GM19467 (cell line): ENCODE results near the gene A2ML1.
"Not testable (repeated sequence)": the region's sequence is repeated elsewhere in the genome, so short reads cannot be mapped to it uniquely, and the experiment has no call there.

ENCODE experiments used
- ATAC-seq: cut with Tn5 transposase; IDR thresholded peaks from one replicate; pipeline ENCODE4 v1.9.1; 2021; ENCODE audit warnings: mild to moderate bottlenecking, moderate library complexity; ENCODE audit not compliant: unreplicated experiment

Gene A2ML1

DNA sequence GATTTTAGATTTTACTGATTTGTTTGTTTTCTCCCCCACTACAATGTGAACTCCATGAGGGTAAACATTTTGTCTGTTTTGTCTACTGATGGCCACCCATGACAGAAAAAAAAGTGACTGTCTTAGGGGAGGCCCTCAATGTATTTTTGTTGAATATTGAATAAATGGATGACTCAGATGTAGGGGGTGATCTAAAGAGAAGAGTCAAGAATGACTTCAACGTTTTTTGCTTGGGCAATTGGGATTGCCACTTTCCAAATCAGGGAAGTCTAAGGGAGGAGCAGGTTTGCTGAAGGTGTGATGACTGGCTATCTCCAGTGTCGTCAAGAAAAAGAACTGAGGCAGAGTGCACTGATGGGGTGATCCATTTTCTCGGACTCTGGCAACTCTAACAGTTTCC lies 81.2 kb downstream of the A2ML1 start:
- no peak for ATAC-seq

DNA sequence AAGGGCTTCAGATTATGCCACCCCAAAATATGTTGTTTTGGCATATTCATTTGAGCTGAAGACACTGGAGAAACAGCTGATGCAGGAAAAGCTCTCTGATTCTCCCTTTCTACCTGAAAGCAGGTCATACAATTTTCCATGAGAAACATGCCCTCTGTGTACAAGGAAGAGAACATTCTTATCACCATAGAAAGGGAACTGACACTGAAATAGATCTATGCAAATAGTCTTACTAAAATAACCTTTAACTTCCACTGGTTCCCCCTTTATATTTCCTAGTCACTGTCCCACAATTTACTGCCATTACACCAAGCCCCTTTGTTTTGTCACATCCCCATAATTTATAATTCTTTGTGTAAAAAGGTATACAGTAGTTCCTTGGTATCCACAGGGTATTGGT lies 82.2 kb downstream of the A2ML1 start:
- no peak for ATAC-seq

DNA sequence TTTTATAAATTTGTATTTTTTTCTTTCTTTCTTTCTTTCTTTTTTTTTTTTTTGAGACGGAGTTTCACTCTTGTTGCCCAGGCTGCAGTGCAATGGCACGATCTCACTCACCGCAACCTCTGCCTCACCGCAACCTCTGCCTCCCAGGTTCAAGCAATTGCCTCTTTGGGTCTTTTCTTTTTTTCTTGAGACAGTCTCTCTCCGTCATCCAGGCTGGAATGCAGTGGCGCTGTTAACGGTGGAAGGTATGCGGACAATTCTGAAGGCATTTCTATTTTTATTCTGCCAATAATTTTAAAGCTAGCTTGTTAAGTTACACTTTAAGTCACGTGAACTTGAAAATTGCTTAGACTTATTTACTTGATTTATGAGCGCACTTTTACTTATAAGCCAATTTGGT lies 83.1 kb downstream of the A2ML1 start:
- no peak for ATAC-seq

DNA sequence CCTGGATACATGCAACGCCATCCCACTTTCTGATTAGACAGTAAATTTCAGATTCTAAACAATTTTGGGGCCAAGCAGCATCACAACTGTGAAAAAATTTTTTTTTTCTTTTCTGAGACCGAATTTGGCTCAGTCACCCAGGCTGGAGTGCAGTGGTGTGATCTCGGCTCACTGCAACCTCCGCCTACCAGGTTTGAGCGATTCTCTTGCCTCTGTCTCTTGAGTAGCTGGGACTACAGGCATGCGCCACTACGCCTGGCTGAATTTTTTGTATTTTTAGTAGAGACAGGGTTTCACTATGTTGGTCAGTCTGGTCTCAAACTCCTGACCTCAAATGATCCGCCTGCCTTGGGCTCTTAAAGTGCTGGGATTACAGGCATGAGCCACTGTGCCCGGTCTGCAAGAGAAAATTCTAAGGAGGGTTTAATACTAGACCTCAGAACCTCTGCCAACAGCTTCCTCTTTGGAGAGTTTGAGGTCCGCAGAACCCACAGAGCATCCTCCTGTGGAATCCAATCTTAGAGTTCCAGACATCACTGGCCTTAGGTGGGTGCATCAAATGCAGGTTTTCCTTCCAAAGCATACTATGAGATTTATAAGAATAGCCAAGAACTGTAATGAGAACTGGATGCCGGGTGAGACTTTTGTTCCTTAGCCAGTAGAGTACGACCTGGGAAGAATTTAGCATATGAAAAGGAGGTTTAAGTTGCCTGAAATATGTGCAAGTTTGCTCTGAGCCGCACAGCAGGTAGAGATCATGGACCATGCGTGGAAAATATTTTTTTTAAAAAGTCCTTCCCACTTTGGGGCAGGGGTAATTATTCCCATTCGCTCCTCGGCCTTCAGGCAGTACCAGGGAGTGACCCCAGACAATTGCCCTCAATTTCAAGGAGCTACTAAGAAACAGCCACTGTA lies 84.1 kb downstream of the A2ML1 start:
- no peak for ATAC-seq

DNA sequence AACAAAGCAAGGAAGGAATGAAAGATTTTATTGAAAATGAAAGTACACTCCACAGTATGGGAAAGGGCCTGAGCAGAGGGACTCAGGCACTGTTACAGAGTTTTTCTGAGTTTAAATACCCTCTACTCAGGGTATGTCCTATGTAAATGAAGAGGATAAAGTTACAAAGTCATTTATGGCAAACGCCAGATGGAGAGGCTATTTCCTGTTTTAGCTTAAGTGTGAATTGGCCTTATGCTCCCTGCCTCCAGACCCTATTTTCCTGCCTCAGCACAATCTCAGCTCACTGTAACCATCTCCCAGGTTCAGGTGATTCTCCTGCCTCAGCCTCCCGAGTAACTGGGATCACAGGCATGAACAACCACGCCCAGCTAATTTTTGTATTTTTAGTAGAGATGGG lies 85.1 kb downstream of the A2ML1 start:
- no peak for ATAC-seq

DNA sequence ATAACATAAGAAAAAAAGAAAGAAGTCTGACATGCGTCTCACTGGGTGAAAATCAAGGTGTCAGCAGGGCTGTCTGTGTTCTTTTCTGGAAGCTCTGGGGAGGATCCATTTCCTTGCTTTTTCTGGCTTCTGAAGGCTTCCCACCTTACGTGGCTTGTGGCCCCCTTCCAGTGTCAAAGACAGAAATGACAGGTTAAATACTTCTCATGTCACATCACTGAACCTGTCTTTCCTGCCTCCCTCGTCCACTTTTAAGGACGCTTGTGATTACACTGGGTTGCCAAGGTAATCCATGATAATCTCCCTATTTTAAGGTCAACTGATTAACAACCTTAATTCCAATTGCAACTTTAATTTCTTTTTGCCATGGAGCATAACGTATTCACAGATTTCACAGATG lies 87.3 kb downstream of the A2ML1 start:
- no peak for ATAC-seq

DNA sequence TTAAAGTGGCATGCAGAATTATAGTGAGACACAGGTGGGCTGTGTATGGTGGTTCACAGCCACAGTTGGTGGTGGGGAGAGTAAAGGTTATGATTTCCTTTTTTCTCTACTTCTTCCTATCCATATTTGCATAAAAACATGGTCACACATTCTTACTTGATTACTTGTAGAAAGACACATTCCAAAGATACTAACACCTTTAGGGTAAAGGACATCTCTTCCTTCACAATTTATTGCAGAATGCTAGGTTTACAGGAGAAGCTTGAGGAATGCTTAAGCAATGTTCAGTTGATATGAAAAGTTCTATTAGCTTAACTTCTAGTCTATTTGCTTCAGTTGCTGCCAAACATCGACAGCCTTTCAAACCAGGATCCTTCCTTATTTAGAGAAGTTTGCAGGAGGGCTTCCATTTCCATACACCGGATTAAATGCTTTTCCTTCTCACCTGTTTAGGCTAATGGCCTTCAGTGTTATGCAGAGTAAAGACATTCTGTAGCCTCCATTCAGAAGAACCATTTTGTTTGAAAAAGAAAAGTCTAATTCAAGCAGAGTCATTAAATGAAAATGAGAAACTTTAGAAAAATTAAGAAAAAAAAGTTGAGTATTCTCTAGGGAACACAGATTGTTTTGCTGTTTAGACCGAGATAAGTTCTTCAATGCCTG lies 89.3 kb downstream of the A2ML1 start:
- ATAC-seq = no peak

DNA sequence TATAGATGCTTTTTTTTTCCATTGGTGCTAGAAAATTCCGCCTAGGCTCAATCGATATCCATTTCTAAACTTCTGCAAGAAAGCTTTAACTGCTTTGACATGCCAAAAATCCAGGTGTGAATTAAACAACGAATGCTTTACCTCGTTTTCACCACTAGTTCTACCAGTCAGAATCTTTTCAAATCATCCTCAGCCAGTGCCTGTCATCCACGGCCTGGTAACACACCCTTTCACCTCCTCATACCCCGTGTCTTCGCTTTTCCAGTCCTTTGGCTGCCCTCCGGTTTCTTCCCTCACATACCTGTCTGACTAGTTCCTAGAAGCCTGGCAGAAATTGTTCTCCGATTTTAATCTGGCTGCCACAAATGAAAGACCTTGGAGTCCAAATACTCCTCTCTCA lies 90.5 kb downstream of the A2ML1 start:
- ATAC-seq = no peak

DNA sequence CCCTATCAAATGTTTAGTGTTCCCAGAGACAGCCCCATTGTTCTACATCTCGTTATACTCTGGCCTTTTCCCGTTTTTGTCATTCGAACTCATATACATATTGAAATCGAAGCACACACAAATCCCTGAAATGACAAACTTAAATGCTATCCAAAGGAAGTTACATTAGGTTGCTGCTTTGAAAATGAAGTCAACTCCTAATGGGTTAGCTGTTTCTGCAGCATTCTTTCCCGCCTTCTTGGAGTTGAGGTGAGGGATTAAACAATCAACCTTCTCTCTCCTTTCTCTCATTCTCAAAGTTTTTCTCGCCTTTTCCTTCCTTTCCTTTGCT lies 91.2 kb downstream of the A2ML1 start:
- ATAC-seq = no peak

DNA sequence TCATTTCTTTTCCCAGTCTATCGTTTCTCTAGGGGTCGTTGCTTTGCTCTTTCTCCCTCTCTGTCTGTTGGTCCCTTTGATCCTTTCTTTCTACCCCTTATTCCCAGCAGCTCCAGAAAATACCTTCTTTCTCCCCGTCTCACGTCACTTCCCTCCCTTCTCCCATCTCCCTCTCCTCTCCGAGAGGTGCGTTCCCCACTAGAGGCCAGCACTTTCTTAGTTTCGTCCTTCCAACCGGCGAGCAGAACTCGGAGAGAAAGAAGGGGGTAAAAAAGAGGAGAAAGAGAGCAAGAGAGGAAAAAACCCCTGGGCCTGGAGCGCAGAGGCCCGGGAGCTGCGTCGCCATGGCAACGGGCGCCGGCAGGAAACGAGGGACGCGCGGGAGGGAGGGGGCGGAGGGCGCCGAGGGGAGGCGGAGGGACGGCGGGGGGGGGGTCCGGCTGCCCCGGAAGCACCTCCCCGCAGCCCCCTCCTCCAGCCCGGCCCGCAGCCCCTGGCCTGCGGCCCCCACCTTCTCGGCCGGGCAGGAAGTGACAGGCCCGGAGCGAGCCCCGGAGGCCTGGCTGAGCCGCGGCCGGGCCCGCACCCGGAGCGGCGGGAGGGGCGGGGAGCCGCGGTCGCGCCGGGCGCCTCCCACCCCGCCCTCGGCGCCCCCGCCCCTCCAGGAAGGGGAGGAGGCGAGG lies 91.8 kb downstream of the A2ML1 start, which contains the start of gene PHC1:
Gene PHC1, plus strand, starts transcription at position 477 of the 683 bp plus-strand sequence. CDS start 3,169 bp downstream, outside the sequence.
- peak; percentile 39 for ATAC-seq

DNA sequence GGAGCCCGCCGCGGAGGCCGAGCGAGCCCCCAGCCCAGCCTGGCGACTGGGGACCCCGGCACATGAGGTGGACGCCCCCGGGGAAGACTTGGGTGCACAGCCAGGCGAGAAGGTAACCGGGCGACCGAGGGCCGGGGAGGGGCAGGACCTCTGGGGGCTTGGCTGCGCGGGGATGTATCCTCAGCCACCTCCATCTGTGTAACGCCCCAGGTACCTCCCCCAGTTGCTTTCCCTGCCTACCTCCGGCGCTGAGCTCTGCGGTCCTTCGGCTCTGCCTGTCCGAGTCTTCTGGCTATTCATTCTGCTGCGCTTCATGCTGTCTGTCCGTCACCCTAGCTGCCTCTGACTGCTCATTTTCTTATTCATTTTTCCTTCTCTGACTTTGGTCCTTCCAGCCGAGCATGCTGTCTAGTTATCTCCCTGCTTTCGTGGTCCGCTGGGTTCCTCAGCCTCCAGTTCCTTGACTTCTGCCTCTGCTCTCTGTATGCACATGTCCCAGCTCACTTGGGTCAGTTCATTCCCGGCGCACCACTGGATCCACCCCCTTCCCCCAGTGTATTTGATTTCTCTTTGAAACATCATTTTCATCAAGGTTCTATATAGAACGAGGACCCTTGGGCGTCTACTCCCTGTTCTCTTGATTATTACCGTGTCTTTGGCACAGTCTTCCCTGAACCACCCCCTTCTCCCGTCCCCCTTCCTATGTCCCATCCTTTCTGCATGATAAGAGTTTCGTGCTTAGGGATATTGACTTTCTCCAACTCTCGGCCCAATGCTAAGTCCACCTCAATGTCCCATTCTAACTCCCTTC lies 92.5 kb downstream of the A2ML1 start:
- ATAC-seq = peak; percentile 70

DNA sequence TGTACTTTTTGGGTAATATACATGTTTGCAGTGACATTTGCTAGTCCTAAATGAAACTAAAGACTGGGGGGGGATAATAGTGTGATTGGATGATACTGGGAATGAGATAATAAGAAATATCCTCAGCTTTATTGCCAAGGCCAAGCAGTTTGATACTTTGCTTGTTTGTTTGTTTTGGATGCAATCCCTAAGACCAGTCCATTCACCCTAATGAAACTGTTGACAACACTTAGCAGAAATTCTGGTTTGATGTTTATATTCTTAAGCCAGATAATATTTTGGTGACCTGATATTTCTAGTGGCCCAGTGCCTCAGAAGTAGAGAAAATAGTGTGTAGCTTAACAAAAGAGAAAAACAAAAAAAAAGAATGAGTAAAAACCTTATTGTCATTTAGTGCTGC lies 93.7 kb downstream of the A2ML1 start:
- no peak for ATAC-seq

DNA sequence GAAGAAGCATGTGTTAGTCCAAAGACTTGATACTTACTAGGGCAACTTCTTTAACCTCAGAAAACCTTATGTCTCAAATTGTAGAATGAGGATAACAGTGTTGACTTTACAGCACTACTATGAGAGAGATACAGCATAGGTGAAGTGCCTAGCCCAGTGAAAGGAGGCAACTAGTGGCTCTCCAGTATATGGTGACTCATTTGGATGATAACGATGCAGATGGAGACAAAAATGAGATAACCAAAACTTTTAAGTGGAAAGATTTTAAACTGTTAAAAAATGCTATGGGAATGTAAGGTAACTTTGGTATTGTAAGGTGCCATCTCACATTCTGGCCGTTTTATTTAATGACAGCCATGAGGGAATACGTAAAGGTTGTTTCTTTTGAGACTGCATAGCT lies 94.6 kb downstream of the A2ML1 start:
- no peak for ATAC-seq

DNA sequence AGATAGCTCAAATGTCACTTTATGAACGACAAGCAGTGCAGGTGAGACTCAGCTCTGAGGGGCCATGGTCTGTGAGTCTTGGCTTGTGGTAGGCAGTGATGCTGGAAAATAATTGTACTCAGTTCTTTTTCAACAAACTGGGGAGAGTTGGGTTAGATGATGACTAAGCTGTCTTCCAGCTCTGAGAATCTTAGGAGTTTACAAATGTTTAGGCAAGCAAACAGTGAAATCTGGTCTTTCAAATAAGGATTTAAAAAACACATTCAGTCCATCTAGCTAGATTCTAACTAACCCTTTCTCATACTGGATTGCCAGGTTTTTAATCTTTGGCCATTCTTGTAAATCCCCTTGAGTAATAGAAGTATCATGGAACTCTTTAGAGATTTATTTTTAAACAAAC lies 95.3 kb downstream of the A2ML1 start:
- ATAC-seq = no peak

DNA sequence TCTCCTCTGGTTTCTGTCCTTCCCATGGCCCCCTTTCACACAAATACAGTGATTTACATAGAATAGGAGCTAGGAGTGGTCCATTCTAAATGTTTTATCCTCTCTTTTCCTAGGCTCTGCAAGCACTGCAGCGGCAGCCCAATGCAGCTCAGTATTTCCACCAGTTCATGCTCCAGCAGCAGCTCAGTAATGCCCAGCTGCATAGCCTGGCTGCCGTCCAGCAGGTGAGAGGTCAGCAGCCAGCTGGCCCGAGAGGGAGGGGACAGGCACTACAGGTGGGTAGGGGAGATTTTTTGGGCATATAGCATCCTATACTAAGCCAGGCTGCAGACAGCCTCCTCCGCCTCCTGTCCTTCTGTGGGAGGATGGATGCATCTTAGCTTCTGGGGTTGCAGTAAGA lies 97.2 kb downstream of the A2ML1 start:
- ATAC-seq = not testable (repeated sequence)

DNA sequence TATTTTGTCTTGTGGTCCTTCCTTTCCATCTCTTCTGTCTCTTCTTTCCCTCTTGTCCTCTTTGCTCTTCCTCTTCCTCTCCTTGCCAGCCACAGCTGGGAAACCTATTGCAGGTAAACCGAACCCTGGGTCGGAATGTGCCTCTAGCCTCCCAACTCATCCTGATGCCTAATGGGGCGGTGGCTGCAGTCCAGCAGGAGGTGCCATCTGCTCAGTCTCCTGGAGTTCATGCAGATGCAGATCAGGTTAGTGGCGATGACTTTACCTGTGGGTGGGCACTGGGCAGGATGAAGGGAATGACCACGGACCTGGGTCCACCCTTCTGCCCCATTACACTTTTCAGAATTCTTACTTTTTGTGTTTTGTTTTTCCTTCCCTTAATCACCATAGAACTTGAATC lies 100.1 kb downstream of the A2ML1 start:
- ATAC-seq = no peak
